ENCODE data around the gene LRRK1.

The LRRK1 gene

GRCh38 chr15:101027273-101027901, 108.2 kb downstream of the LRRK1 start:
- Histone ChIP-seq H3K14ac (ENCODE audit: low read length) (no peak overlapping the region), H2AFZ (ENCODE audit: insufficient read depth, low read length, poor library complexity) (no peak overlapping the region), H3K9me3 (ENCODE audit: insufficient read depth, low read depth, low read length) (no peaks in the 10 kb centered on the region), H3K4me3 (ENCODE audit: low read depth, low read length) (no peak overlapping the region), H4K8ac (ENCODE audit: low read depth, low read length) (no peak overlapping the region), H2AK5ac (ENCODE audit: low read length) (no peak overlapping the region), H3K9ac (ENCODE audit: low read length) (no peak overlapping the region), H3K4me1 (ENCODE audit: control insufficient read depth in 1 of 2, insufficient read depth in 2 of 2, low read length in 2 of 2) (no peaks in the 10 kb centered on the region), H3K4ac (ENCODE audit: low read depth, low read length) (no peak overlapping the region), H4K12ac (ENCODE audit: low read depth, low read length) (no peak overlapping the region), H3K79me1 (ENCODE audit: low read length) (no peaks in the 10 kb centered on the region), H3K4me2 (ENCODE audit: low read length) (no peak overlapping the region), H2BK120ac (ENCODE audit: insufficient read depth, low read length, poor library complexity) (no peak overlapping the region), H3K36me3 (ENCODE audit: control insufficient read depth in 1 of 2, insufficient read depth in 2 of 2, low read length in 2 of 2) (no peaks in the 10 kb centered on the region), H3K27me3 (ENCODE audit: insufficient read depth, low read length) (no peaks in the 10 kb centered on the region), H2BK12ac (ENCODE audit: low read length) (no peak overlapping the region), H3K79me2 (ENCODE audit: control insufficient read depth, insufficient read depth, low read length, poor library complexity) (no peaks in the 10 kb centered on the region), H3K27ac (ENCODE audit: low read depth, low read length) (no peak overlapping the region), H2BK5ac (ENCODE audit: low read depth, low read length, poor library complexity) (no peak overlapping the region), H3K18ac (ENCODE audit: low read length) (no peak overlapping the region), H4K91ac (ENCODE audit: low read depth, low read length) (no peak overlapping the region), H3K23ac (ENCODE audit: low read length) (no peak overlapping the region)
- no CpG with 5 or more reads among the region's 25 CpGs for WGBS (ENCODE audit: extremely low coverage, insufficient coverage, insufficient read length)
- DNase-seq, result no peak

GRCh38 chr15:101027920-101028319, 108.8 kb downstream of the LRRK1 start:
- H3K4me3 ChIP-seq (ENCODE audit: low read depth, low read length), result no peak overlapping the region
- no peaks in the 10 kb centered on the region for H3K36me3 ChIP-seq (ENCODE audit: control insufficient read depth in 1 of 2, insufficient read depth in 2 of 2, low read length in 2 of 2)
- H3K27me3 ChIP-seq (ENCODE audit: insufficient read depth, low read length), result no peaks in the 10 kb centered on the region
- H2BK12ac ChIP-seq (ENCODE audit: low read length), result no peak overlapping the region
- no peak overlapping the region for H3K14ac ChIP-seq (ENCODE audit: low read length)
- H2AK5ac ChIP-seq (ENCODE audit: low read length), result no peak overlapping the region
- no peak overlapping the region for H3K4me2 ChIP-seq (ENCODE audit: low read length)
- H3K79me1 ChIP-seq (ENCODE audit: low read length), result no peaks in the 10 kb centered on the region
- no peaks in the 10 kb centered on the region for H3K4me1 ChIP-seq (ENCODE audit: control insufficient read depth in 1 of 2, insufficient read depth in 2 of 2, low read length in 2 of 2)
- no peak for DNase-seq
- no peak overlapping the region for H3K4ac ChIP-seq (ENCODE audit: low read depth, low read length)
- H3K79me2 ChIP-seq (ENCODE audit: control insufficient read depth, insufficient read depth, low read length, poor library complexity), result no peaks in the 10 kb centered on the region
- H4K91ac ChIP-seq (ENCODE audit: low read depth, low read length), result no peak overlapping the region
- no peak overlapping the region for H3K18ac ChIP-seq (ENCODE audit: low read length)
- no peak overlapping the region for H4K8ac ChIP-seq (ENCODE audit: low read depth, low read length)
- no peak overlapping the region for H4K12ac ChIP-seq (ENCODE audit: low read depth, low read length)
- no peak overlapping the region for H2BK5ac ChIP-seq (ENCODE audit: low read depth, low read length, poor library complexity)
- H2AFZ ChIP-seq (ENCODE audit: insufficient read depth, low read length, poor library complexity), result no peak overlapping the region
- H3K23ac ChIP-seq (ENCODE audit: low read length), result no peak overlapping the region
- H3K9me3 ChIP-seq (ENCODE audit: insufficient read depth, low read depth, low read length), result no peaks in the 10 kb centered on the region
- no peak overlapping the region for H3K9ac ChIP-seq (ENCODE audit: low read length)
- no CpG with 5 or more reads among the region's 13 CpGs for WGBS (ENCODE audit: extremely low coverage, insufficient coverage, insufficient read length)
- no peak overlapping the region for H2BK120ac ChIP-seq (ENCODE audit: insufficient read depth, low read length, poor library complexity)
- no peak overlapping the region for H3K27ac ChIP-seq (ENCODE audit: low read depth, low read length)

GRCh38 chr15:101028321-101028720, 109.2 kb downstream of the LRRK1 start:
- no peak overlapping the region for H3K27ac ChIP-seq (ENCODE audit: low read depth, low read length)
- no peaks in the 10 kb centered on the region for H3K4me1 ChIP-seq (ENCODE audit: control insufficient read depth in 1 of 2, insufficient read depth in 2 of 2, low read length in 2 of 2)
- no peak overlapping the region for H2BK120ac ChIP-seq (ENCODE audit: insufficient read depth, low read length, poor library complexity)
- no peak overlapping the region for H3K4ac ChIP-seq (ENCODE audit: low read depth, low read length)
- H3K4me2 ChIP-seq (ENCODE audit: low read length), result no peak overlapping the region
- H3K79me2 ChIP-seq (ENCODE audit: control insufficient read depth, insufficient read depth, low read length, poor library complexity), result no peaks in the 10 kb centered on the region
- H3K14ac ChIP-seq (ENCODE audit: low read length), result no peak overlapping the region
- no peak for DNase-seq
- H4K8ac ChIP-seq (ENCODE audit: low read depth, low read length), result no peak overlapping the region
- H3K23ac ChIP-seq (ENCODE audit: low read length), result no peak overlapping the region
- H4K91ac ChIP-seq (ENCODE audit: low read depth, low read length), result no peak overlapping the region
- no peak overlapping the region for H2BK5ac ChIP-seq (ENCODE audit: low read depth, low read length, poor library complexity)
- no peak overlapping the region for H2AFZ ChIP-seq (ENCODE audit: insufficient read depth, low read length, poor library complexity)
- no peak overlapping the region for H3K4me3 ChIP-seq (ENCODE audit: low read depth, low read length)
- no peaks in the 10 kb centered on the region for H3K36me3 ChIP-seq (ENCODE audit: control insufficient read depth in 1 of 2, insufficient read depth in 2 of 2, low read length in 2 of 2)
- H3K18ac ChIP-seq (ENCODE audit: low read length), result no peak overlapping the region
- no CpG with 5 or more reads among the region's 9 CpGs for WGBS (ENCODE audit: extremely low coverage, insufficient coverage, insufficient read length)
- no peak overlapping the region for H4K12ac ChIP-seq (ENCODE audit: low read depth, low read length)
- no peaks in the 10 kb centered on the region for H3K27me3 ChIP-seq (ENCODE audit: insufficient read depth, low read length)
- H2AK5ac ChIP-seq (ENCODE audit: low read length), result no peak overlapping the region
- no peak overlapping the region for H2BK12ac ChIP-seq (ENCODE audit: low read length)
- no peak overlapping the region for H3K9ac ChIP-seq (ENCODE audit: low read length)
- H3K79me1 ChIP-seq (ENCODE audit: low read length), result no peaks in the 10 kb centered on the region
- H3K9me3 ChIP-seq (ENCODE audit: insufficient read depth, low read depth, low read length), result no peaks in the 10 kb centered on the region

DNA sequence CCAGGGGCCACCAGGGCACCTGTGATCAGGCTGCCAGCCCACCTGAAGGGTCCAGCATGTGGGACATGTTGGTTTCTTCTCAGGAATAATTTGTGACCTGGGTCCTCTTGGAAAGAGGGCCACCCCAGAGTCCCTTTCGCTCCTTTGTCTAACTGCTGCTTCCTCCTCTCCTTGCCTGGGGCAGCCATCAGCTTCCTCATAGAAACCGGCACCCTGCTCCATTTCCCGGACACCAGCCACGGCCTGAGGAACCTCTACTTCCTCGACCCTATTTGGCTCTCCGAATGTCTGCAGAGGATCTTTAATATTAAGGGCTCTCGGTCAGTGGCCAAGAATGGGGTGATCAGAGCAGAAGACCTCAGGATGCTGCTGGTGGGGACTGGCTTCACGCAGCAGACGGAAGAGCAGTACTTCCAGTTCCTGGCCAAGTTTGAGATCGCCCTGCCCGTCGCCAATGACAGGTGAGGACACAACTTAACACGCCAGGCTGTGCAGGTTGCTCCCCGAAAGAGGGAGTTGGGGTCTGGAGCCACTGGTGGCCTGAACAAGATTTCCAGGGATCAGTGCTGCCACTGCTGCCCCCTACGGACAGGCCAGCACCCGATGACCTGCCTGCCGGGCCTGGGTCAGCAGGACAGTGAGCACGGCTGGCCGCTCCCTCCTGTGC, 109.7 kb downstream of the LRRK1 start:
- H3K36me3 ChIP-seq (ENCODE audit: control insufficient read depth in 1 of 2, insufficient read depth in 2 of 2, low read length in 2 of 2), result no peaks in the 10 kb centered on the region

More for the DNA sequence above, 109.7 kb downstream of the LRRK1 start:
- no CpG with 5 or more reads among the region's 19 CpGs for WGBS (ENCODE audit: extremely low coverage, insufficient coverage, insufficient read length)
- H4K91ac ChIP-seq (ENCODE audit: low read depth, low read length), result no peak overlapping the region
- H2BK12ac ChIP-seq (ENCODE audit: low read length), result no peak overlapping the region
- no peaks in the 10 kb centered on the region for H3K79me1 ChIP-seq (ENCODE audit: low read length)
- H2BK5ac ChIP-seq (ENCODE audit: low read depth, low read length, poor library complexity), result no peak overlapping the region
- H3K4ac ChIP-seq (ENCODE audit: low read depth, low read length), result no peak overlapping the region
- H3K79me2 ChIP-seq (ENCODE audit: control insufficient read depth, insufficient read depth, low read length, poor library complexity), result no peaks in the 10 kb centered on the region
- no peaks in the 10 kb centered on the region for H3K9me3 ChIP-seq (ENCODE audit: insufficient read depth, low read depth, low read length)
- no peak overlapping the region for H4K8ac ChIP-seq (ENCODE audit: low read depth, low read length)
- H3K4me3 ChIP-seq (ENCODE audit: low read depth, low read length), result no peak overlapping the region
- H3K27me3 ChIP-seq (ENCODE audit: insufficient read depth, low read length), result no peaks in the 10 kb centered on the region
- no peak overlapping the region for H4K12ac ChIP-seq (ENCODE audit: low read depth, low read length)
- no peaks in the 10 kb centered on the region for H3K4me1 ChIP-seq (ENCODE audit: control insufficient read depth in 1 of 2, insufficient read depth in 2 of 2, low read length in 2 of 2)
- no peak overlapping the region for H3K27ac ChIP-seq (ENCODE audit: low read depth, low read length)
- H2AFZ ChIP-seq (ENCODE audit: insufficient read depth, low read length, poor library complexity), result no peak overlapping the region
- H3K9ac ChIP-seq (ENCODE audit: low read length), result no peak overlapping the region
- H3K18ac ChIP-seq (ENCODE audit: low read length), result no peak overlapping the region
- no peak overlapping the region for H3K4me2 ChIP-seq (ENCODE audit: low read length)
- H3K23ac ChIP-seq (ENCODE audit: low read length), result no peak overlapping the region
- no peak overlapping the region for H2AK5ac ChIP-seq (ENCODE audit: low read length)
- no peak for DNase-seq
- H3K14ac ChIP-seq (ENCODE audit: low read length), result no peak overlapping the region
- H2BK120ac ChIP-seq (ENCODE audit: insufficient read depth, low read length, poor library complexity), result no peak overlapping the region

Measured in trophoblast cell (in vitro differentiated cells and primary cell).